HG02642 (cell line): ENCODE data around the gene GCM1.
"Not testable (repeated sequence)": the region's sequence is repeated elsewhere in the genome, so short reads cannot be mapped to it uniquely, and the experiment has no call there.

Experiments
- ATAC-seq: cut with Tn5 transposase; IDR thresholded peaks from one replicate; pipeline ENCODE4 v1.9.1; 2021; ENCODE audit warnings: mild to moderate bottlenecking; ENCODE audit not compliant: unreplicated experiment, poor library complexity

Gene GCM1

GRCh38 chr6:53148684-53149083, at the start of gene GCM1:
Gene GCM1, minus strand, starts transcription at chr6:53148841. Its CDS starts 3,209 bp downstream, at chr6:53145632.
- ATAC-seq, result no peak

- no peak for ATAC-seq
These were observed 48.9 kb upstream of the GCM1 start for GRCh38 chr6:53197553-53197952.

- no peak for ATAC-seq
These were observed 46.4 kb upstream of the GCM1 start for GRCh38 chr6:53195048-53195447.

GRCh38 chr6:53192682-53193188, 44.1 kb upstream of the GCM1 start:
- no peak for ATAC-seq

GRCh38 chr6:53189554-53189953, 40.9 kb upstream of the GCM1 start:
- no peak for ATAC-seq

GRCh38 chr6:53188833-53189232, 40.2 kb upstream of the GCM1 start:
- no peak for ATAC-seq

GRCh38 chr6:53180678-53181077, 32.0 kb upstream of the GCM1 start:
- no peak for ATAC-seq

GRCh38 chr6:53179961-53180651, 31.5 kb upstream of the GCM1 start:
- no peak for ATAC-seq

GRCh38 chr6:53178837-53179432, 30.3 kb upstream of the GCM1 start:
- ATAC-seq, result no peak

- no peak for ATAC-seq
These were observed 26.4 kb upstream of the GCM1 start for GRCh38 chr6:53175027-53175426.

- ATAC-seq, result no peak
These were observed 23.8 kb upstream of the GCM1 start for GRCh38 chr6:53172468-53172803.

GRCh38 chr6:53171605-53172467, 23.2 kb upstream of the GCM1 start:
- peak; percentile 91 for ATAC-seq

GRCh38 chr6:53168516-53169267, 20.1 kb upstream of the GCM1 start:
- ATAC-seq, result no peak

GRCh38 chr6:53165293-53165692, 16.7 kb upstream of the GCM1 start:
- ATAC-seq, result no peak

- ATAC-seq, result no peak
These were observed 14.0 kb upstream of the GCM1 start for GRCh38 chr6:53162606-53163005.

- ATAC-seq, result no peak
These were observed 12.9 kb upstream of the GCM1 start for GRCh38 chr6:53161481-53162009.

GRCh38 chr6:53159558-53159957, 10.9 kb upstream of the GCM1 start:
- no peak for ATAC-seq

GRCh38 chr6:53158076-53158475, 9.4 kb upstream of the GCM1 start:
- ATAC-seq, result not testable (repeated sequence)

GRCh38 chr6:53155279-53155678, 6.6 kb upstream of the GCM1 start:
- not testable (repeated sequence) for ATAC-seq

GRCh38 chr6:53154794-53155193, 6.2 kb upstream of the GCM1 start:
- no peak for ATAC-seq
